H9 (cell line): ENCODE results near the gene PLCH2. TPM values are rescaled to one million over a fixed set of nuclear protein-coding genes. Genes with fewer than 3 reads are reported as not detected.

Experiments
- DNase-seq: peaks from one replicate; pipeline ENCODE4 v3.0.0-alpha.2; 2017
- H2AFZ ChIP-seq: one replicate; pipeline ENCODE4 v1.6.1; 2013; ENCODE audit warnings: mild to moderate bottlenecking, low read length, control low read depth, moderate library complexity
- H2AK5ac ChIP-seq: 2 replicates; pipeline ENCODE4 v1.6.1; 2013; ENCODE audit warnings: low read length, control low read depth, mixed read lengths; ENCODE audit not compliant: insufficient read length
- H2BK120ac ChIP-seq: one replicate; pipeline ENCODE4 v1.6.1; 2013; ENCODE audit warnings: low read depth, mild to moderate bottlenecking, low read length, control low read depth, inconsistent platforms; ENCODE audit not compliant: poor library complexity, severe bottlenecking
- H2BK12ac ChIP-seq: 2 replicates; pipeline ENCODE4 v1.6.1; 2013; ENCODE audit warnings: low read length, control low read depth, mixed read lengths, low read depth; ENCODE audit not compliant: insufficient read length
- H2BK15ac ChIP-seq: 2 replicates; pipeline ENCODE4 v1.6.1; 2013; ENCODE audit warnings: low read depth, low read length, control low read depth
- H2BK20ac ChIP-seq: one replicate; pipeline ENCODE4 v1.6.1; 2013; ENCODE audit warnings: low read depth, mild to moderate bottlenecking, low read length, control low read depth, inconsistent platforms; ENCODE audit not compliant: poor library complexity, severe bottlenecking
- H2BK5ac ChIP-seq: 2 replicates; pipeline ENCODE4 v1.6.1; 2013; ENCODE audit warnings: low read length, control low read depth, mixed read lengths; ENCODE audit not compliant: insufficient read length
- H3K14ac ChIP-seq: 2 replicates; pipeline ENCODE4 v1.6.1; 2013; ENCODE audit warnings: low read length, control low read depth; ENCODE audit not compliant: insufficient read depth
- H3K18ac ChIP-seq: 2 replicates; pipeline ENCODE4 v1.6.1; 2013; ENCODE audit warnings: low read depth, mild to moderate bottlenecking, mixed read lengths, low read length, control low read depth; ENCODE audit not compliant: insufficient read length
- H3K23ac ChIP-seq: 2 replicates; pipeline ENCODE4 v1.6.1; 2013; ENCODE audit warnings: low read length, control low read depth, mixed read lengths, low read depth; ENCODE audit not compliant: insufficient read length
- H3K23me2 ChIP-seq: 2 replicates; pipeline ENCODE4 v1.6.1; 2013; ENCODE audit warnings: low read depth, mild to moderate bottlenecking, mixed read lengths, low read length, control low read depth; ENCODE audit not compliant: insufficient read length, poor library complexity, severe bottlenecking
- H3K27ac ChIP-seq: 2 replicates; pipeline ENCODE4 v1.5.1; 2013; ENCODE audit warnings: low read length, control low read depth, mixed read lengths, low read depth; ENCODE audit not compliant: insufficient read length
- H3K27me3 ChIP-seq: 2 replicates; pipeline ENCODE4 v1.6.1; 2013; ENCODE audit warnings: low read length, control low read depth, inconsistent platforms; ENCODE audit not compliant: insufficient read depth
- H3K4ac ChIP-seq: 2 replicates; pipeline ENCODE4 v1.6.1; 2013; ENCODE audit warnings: low read depth, mild to moderate bottlenecking, control low read depth, inconsistent platforms, low read length, moderate library complexity
- H3K4me1 ChIP-seq: 2 replicates; pipeline ENCODE4 v1.6.1; 2013; ENCODE audit warnings: low read length, control low read depth, inconsistent platforms; ENCODE audit not compliant: insufficient read depth
- H3K4me2 ChIP-seq: 2 replicates; pipeline ENCODE4 v1.6.1; 2013; ENCODE audit warnings: low read length, control low read depth, mixed read lengths; ENCODE audit not compliant: insufficient read length, insufficient read depth
- H3K56ac ChIP-seq: 2 replicates; pipeline ENCODE4 v1.6.1; 2013; ENCODE audit warnings: low read depth, mild to moderate bottlenecking, mixed read lengths, low read length, control low read depth; ENCODE audit not compliant: insufficient read length
- H3K79me1 ChIP-seq: 2 replicates; pipeline ENCODE4 v1.6.1; 2013; ENCODE audit warnings: low read depth, mild to moderate bottlenecking, moderate library complexity, low read length, control low read depth, inconsistent platforms; ENCODE audit not compliant: insufficient read depth, poor library complexity, severe bottlenecking
- H3K79me2 ChIP-seq: 2 replicates; pipeline ENCODE4 v1.6.1; 2013; ENCODE audit warnings: low read length, control low read depth, inconsistent platforms; ENCODE audit not compliant: insufficient read depth
- H3K9ac ChIP-seq: 2 replicates; pipeline ENCODE4 v1.6.1; 2013; ENCODE audit warnings: low read length, control low read depth, mixed read lengths; ENCODE audit not compliant: insufficient read length; ENCODE audit errors: extremely low read depth
- H3K9me3 ChIP-seq: one replicate; pipeline ENCODE4 v1.6.1; 2013; ENCODE audit warnings: low read depth, low read length, inconsistent platforms; ENCODE audit not compliant: control insufficient read depth
- H3T11ph ChIP-seq: one replicate; pipeline ENCODE4 v1.6.1; 2013; ENCODE audit warnings: mild to moderate bottlenecking, low read length, control low read depth, inconsistent platforms
- H4K20me1 ChIP-seq: one replicate; pipeline ENCODE4 v1.6.1; 2013; ENCODE audit not compliant: control insufficient read depth, insufficient read length, insufficient read depth
- H4K5ac ChIP-seq: 2 replicates; pipeline ENCODE4 v1.6.1; 2013; ENCODE audit warnings: low read depth, mild to moderate bottlenecking, mixed read lengths, low read length, control low read depth; ENCODE audit not compliant: insufficient read length
- H4K8ac ChIP-seq: replicated peaks from 2 replicates; pipeline ENCODE4 v1.6.1; 2013; ENCODE audit warnings: low read length, control low read depth, mixed read lengths, low read depth; ENCODE audit not compliant: insufficient read length
- H4K91ac ChIP-seq: 2 replicates; pipeline ENCODE4 v1.6.1; 2013; ENCODE audit warnings: low read depth, mild to moderate bottlenecking, moderate library complexity, mixed read lengths, low read length, control low read depth; ENCODE audit not compliant: insufficient read length
- H3K27ac Mint-ChIP-seq, 3 experiments: 2 replicates in 2 of 3; 3 replicates in 1 of 3; pipeline ENCODE4 v1.8.0; 2020 to 2021; ENCODE audit warnings: mixed read lengths in 3 of 3, mild to moderate bottlenecking in 1 of 3, moderate library complexity in 1 of 3
- H3K27me3 Mint-ChIP-seq: 2 replicates; pipeline ENCODE4 v1.8.0; 2021; ENCODE audit warnings: low read depth, mild to moderate bottlenecking, moderate library complexity, mixed read lengths
- H3K36me3 Mint-ChIP-seq, 3 experiments: 2 replicates in 2 of 3; 3 replicates in 1 of 3; pipeline ENCODE4 v1.8.0; 2020 to 2021; ENCODE audit warnings: low read depth in 3 of 3, mixed read lengths in 3 of 3; ENCODE audit not compliant: insufficient read depth in 1 of 3
- H3K4me1 Mint-ChIP-seq, 2 experiments: 2 replicates each; pipeline ENCODE4 v1.8.0; 2020; ENCODE audit warnings: mixed read lengths in 2 of 2
- H3K4me3 Mint-ChIP-seq, 2 experiments: 2 replicates in 1 of 2; 3 replicates in 1 of 2; pipeline ENCODE4 v1.8.0; 2020 to 2021; ENCODE audit warnings: mild to moderate bottlenecking in 2 of 2, mixed read lengths in 2 of 2, moderate library complexity in 1 of 2
- H3K9me3 Mint-ChIP-seq, 2 experiments: 2 replicates in 1 of 2; 3 replicates in 1 of 2; pipeline ENCODE4 v1.8.0; 2020; ENCODE audit warnings: mild to moderate bottlenecking in 2 of 2, mixed read lengths in 2 of 2, moderate library complexity in 1 of 2
- WGBS: extraction: QIAGEN DNeasy Blood & Tissue Kit; methylation state at CpG from one replicate; pipeline ENCODE4 v1.1.7; 2013; ENCODE audit warnings: missing lambda C conversion rate, low lambda C conversion rate, mixed read lengths; ENCODE audit not compliant: insufficient read length; ENCODE audit errors: extremely low coverage; 5-methylcytosine and 5-hydroxymethylcytosine counted together
- total RNA-seq: library from RNA; stranded (reverse); gene quantifications from 2 replicates; pipeline ENCODE4 v1.2.1, GENCODE V29; 2021
- TF ChIP-seq, protein P1 (sequence below): fragments of 200-600 bp; sonication (generic); conservative IDR thresholded peaks from 3 replicates; pipeline ENCODE4 v1.8.0; 2021; ENCODE audit warnings: antibody characterized with exemption, mild to moderate bottlenecking

Gene PLCH2
- total RNA-seq, 1 experiment from 2014 or later, result 0.09 TPM

DNA sequence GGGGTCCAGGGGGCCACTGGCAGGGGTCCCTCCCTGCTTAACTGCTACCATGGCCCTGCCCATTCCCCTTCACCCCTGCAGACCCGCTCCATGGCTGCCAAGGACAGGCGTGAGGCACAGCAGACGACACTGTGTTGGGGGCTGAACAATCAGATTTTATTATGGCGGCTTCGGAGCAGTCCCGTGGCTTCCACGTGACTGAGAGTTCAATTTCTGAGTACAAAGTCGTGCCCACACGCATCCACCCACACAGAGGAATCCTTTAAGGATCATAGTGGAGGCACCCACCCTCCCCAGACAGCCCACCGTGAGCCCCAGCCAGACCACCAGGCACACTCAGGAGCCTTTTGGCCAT, 52.5 kb downstream of the PLCH2 start:
- H2AK5ac ChIP-seq, result no peak overlapping the region
- H2BK12ac ChIP-seq, result no peak overlapping the region
- Mint-ChIP-seq H3K4me1 (peaks cover 25 to 26% of the 10 kb centered on the region in 2 experiments), H3K36me3 (peaks cover 2 to 4% (median 3%) of the 10 kb centered on the region in 3 experiments; a peak in 3 of 7 replicates), H3K4me3 (peak overlapping the region in 1 of 2 experiments; percentile 74; a peak in 3 of 5 replicates), H3K27ac (no peak overlapping the region), H3K27me3 (peaks cover 66% of the 10 kb centered on the region), H3K9me3 (no peaks in the 10 kb centered on the region; a peak in 2 of 5 replicates)
- no CpG with 5 or more reads among the region's 10 CpGs for WGBS
- H4K8ac ChIP-seq, result no peak overlapping the region
- H4K20me1 ChIP-seq, result no peaks in the 10 kb centered on the region
- TF ChIP-seq, protein P1, sequence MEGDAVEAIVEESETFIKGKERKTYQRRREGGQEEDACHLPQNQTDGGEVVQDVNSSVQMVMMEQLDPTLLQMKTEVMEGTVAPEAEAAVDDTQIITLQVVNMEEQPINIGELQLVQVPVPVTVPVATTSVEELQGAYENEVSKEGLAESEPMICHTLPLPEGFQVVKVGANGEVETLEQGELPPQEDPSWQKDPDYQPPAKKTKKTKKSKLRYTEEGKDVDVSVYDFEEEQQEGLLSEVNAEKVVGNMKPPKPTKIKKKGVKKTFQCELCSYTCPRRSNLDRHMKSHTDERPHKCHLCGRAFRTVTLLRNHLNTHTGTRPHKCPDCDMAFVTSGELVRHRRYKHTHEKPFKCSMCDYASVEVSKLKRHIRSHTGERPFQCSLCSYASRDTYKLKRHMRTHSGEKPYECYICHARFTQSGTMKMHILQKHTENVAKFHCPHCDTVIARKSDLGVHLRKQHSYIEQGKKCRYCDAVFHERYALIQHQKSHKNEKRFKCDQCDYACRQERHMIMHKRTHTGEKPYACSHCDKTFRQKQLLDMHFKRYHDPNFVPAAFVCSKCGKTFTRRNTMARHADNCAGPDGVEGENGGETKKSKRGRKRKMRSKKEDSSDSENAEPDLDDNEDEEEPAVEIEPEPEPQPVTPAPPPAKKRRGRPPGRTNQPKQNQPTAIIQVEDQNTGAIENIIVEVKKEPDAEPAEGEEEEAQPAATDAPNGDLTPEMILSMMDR, result no peak
- H2BK5ac ChIP-seq, result no peak overlapping the region
- no peak overlapping the region for H3K9ac ChIP-seq
- no peak overlapping the region for H2BK15ac ChIP-seq
- H3K23ac ChIP-seq, result no peak overlapping the region
- peaks cover 40% of the 10 kb centered on the region; the same call in 1 of the 2 replicates for H3K27me3 ChIP-seq
- no peak overlapping the region for H3K27ac ChIP-seq
- peak overlapping the region; percentile 35 for H3K4me2 ChIP-seq
- H3K79me1 ChIP-seq, result peaks cover 12% of the 10 kb centered on the region
- H4K5ac ChIP-seq, result no peak overlapping the region
- H4K91ac ChIP-seq, result no peak overlapping the region
- H2BK120ac ChIP-seq, result no peak overlapping the region
- no peak overlapping the region for H2AFZ ChIP-seq
- H3K4me1 ChIP-seq, result peaks cover 2% of the 10 kb centered on the region; the same call in 1 of the 2 replicates
- no peaks in the 10 kb centered on the region for H3K9me3 ChIP-seq
- H2BK20ac ChIP-seq, result no peak overlapping the region
- H3K79me2 ChIP-seq, result peaks cover 18% of the 10 kb centered on the region; the same call in 1 of the 2 replicates
- H3T11ph ChIP-seq, result no peak overlapping the region
- H3K4ac ChIP-seq, result no peak overlapping the region
- DNase-seq, result no peak
- no peak overlapping the region for H3K56ac ChIP-seq
- H3K23me2 ChIP-seq, result peaks cover 11% of the 10 kb centered on the region
- no peak overlapping the region for H3K18ac ChIP-seq
- H3K14ac ChIP-seq, result no peak overlapping the region
